ENCODE measurements around the gene KSR1. TPM values are rescaled to one million over a fixed set of nuclear protein-coding genes. Genes with fewer than 3 reads are reported as not detected.

KSR1 gene
- total RNA-seq, 2 donors from 2014 or later, result 33.7 to 46.3 TPM

DNA sequence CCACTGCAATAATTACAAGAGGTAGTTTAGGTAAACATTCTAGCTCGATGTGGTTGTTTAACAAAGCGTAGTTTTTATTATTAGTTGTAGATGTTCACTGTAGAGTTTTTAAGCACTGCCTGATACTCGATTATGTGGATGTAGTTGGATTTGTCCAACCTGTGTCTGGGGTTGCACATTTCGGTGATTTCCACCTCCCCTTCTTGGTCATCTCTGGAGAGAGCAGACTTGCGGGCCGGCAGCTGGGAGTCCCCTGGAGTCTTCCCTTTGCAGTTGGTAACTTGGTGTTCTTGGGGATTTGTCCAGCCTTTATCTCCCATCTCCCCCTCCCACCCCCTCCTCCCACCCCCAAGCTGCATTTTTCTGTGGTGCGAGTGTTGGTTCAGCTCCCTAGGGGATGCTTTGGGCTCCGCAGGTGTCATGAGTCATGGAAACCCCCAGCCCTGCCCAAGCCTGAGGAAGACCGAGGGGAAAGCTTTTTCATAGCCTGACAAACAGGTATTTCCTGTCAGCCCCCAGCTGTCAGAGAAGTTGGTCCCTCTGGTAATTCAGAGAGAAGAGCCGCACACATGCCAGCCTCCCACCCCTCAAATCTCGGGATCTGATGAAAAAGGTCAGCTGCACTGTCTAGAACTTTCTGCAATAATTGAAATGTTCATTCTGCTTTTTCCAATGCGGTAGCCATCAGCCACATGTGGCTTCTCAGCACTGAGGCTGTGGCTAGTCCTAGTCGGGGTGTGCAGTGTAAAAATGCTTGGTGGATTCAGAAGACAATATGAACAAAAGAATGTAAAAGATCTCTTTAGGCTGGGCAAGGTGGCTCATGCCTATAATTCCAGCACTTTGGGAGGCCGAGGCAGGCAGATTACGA, 50.3 kb downstream of the KSR1 start:
- peak; percentile 93 for DNase-seq
- peak overlapping the region; percentile 41 for H3K4me3 ChIP-seq (ENCODE audit: low read length)
- 51 to 63% methylated on average over 7 to 15 of the region's 15 CpGs for WGBS, 2 experiments (ENCODE audit: insufficient coverage in 1 of 2, insufficient read length in 1 of 2)
- Mint-ChIP-seq H3K4me3 (peak overlapping the region; percentile 19), H3K36me3 (ENCODE audit: low read depth) (peaks cover 24% of the 10 kb centered on the region), H3K27ac (peak overlapping the region; percentile 89), H3K9me3 (peaks cover 19% of the 10 kb centered on the region), H3K27me3 (ENCODE audit: insufficient read depth) (no peaks in the 10 kb centered on the region), H3K4me1 (peaks cover 30% of the 10 kb centered on the region)
- peaks cover 11% of the 10 kb centered on the region for H3K4me1 ChIP-seq (ENCODE audit: control insufficient read depth, insufficient read depth, low read length)
- no peaks in the 10 kb centered on the region for H3K27me3 ChIP-seq (ENCODE audit: control insufficient read depth, insufficient read depth, low read length, poor library complexity, severe bottlenecking)
- H3K36me3 ChIP-seq (ENCODE audit: control insufficient read depth, insufficient read depth, low read length), result no peaks in the 10 kb centered on the region
- H3K27ac ChIP-seq (ENCODE audit: low read depth, low read length), result no peak overlapping the region
- peaks cover 12% of the 10 kb centered on the region for H3K9me3 ChIP-seq (ENCODE audit: control insufficient read depth, low read length)
- TF ChIP-seq, protein P1, sequence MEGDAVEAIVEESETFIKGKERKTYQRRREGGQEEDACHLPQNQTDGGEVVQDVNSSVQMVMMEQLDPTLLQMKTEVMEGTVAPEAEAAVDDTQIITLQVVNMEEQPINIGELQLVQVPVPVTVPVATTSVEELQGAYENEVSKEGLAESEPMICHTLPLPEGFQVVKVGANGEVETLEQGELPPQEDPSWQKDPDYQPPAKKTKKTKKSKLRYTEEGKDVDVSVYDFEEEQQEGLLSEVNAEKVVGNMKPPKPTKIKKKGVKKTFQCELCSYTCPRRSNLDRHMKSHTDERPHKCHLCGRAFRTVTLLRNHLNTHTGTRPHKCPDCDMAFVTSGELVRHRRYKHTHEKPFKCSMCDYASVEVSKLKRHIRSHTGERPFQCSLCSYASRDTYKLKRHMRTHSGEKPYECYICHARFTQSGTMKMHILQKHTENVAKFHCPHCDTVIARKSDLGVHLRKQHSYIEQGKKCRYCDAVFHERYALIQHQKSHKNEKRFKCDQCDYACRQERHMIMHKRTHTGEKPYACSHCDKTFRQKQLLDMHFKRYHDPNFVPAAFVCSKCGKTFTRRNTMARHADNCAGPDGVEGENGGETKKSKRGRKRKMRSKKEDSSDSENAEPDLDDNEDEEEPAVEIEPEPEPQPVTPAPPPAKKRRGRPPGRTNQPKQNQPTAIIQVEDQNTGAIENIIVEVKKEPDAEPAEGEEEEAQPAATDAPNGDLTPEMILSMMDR (conservative IDR thresholded peaks at IDR 0.05), result no peak
- H3K9ac ChIP-seq (ENCODE audit: extremely low read depth, low read length, poor library complexity, severe bottlenecking), result no peak overlapping the region

DNA sequence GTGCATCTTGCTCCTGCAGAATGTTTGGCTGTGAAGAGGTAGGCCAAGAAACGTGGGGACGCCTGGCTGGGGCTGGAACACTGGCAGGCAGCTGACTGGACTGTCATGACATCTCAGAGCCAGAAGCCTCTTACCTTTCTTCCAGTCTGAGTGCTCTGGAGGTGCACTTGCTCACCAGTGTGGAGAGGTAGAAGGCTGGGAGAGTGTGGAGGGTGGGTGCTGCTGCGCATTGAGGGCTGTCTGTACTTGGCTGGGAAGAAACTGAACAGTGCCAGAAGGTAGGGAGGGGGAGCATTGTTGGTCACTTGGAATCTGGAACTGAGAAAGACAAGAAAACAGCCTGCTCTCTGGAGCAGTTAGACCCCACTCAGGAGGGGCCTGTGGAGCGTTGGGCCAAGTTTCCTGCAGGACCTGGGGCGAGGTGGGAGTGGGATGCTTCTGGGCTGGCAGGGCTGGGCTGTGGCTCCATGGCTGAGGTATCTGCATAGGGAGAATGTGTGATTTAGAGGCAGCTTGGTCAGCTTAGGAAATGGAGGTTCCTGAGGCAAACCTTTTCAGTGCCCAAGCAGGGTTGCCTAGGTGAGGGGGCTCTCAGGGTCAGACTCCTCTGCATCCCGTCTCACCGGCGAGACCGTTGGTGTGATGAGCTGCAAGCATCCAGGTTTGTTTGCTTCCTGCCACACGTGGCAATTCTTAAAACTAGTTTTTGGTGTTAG, 55.1 kb downstream of the KSR1 start:
- H3K36me3 ChIP-seq (ENCODE audit: control insufficient read depth, insufficient read depth, low read length), result no peaks in the 10 kb centered on the region
- no peaks in the 10 kb centered on the region for H3K36me3 Mint-ChIP-seq (ENCODE audit: low read depth)
- peaks cover 10% of the 10 kb centered on the region for H3K4me1 ChIP-seq (ENCODE audit: control insufficient read depth, insufficient read depth, low read length)
- no peak overlapping the region for H3K4me3 ChIP-seq (ENCODE audit: low read length)
- H3K27me3 ChIP-seq (ENCODE audit: control insufficient read depth, insufficient read depth, low read length, poor library complexity, severe bottlenecking), result no peaks in the 10 kb centered on the region
- no peak for DNase-seq
- 92 to 93% methylated on average over 5 to 10 of the region's 10 CpGs for WGBS, 2 experiments (ENCODE audit: insufficient coverage in 1 of 2, insufficient read length in 1 of 2)
- no peaks in the 10 kb centered on the region for H3K9me3 ChIP-seq (ENCODE audit: control insufficient read depth, low read length)
- H3K4me1 Mint-ChIP-seq, result peaks cover 39% of the 10 kb centered on the region
- TF ChIP-seq, protein P1 (conservative IDR thresholded peaks at IDR 0.05), result no peak
- H3K4me3 Mint-ChIP-seq, result no peak overlapping the region
- H3K27ac ChIP-seq (ENCODE audit: low read depth, low read length), result no peak overlapping the region
- no peak overlapping the region for H3K27ac Mint-ChIP-seq
- H3K27me3 Mint-ChIP-seq (ENCODE audit: insufficient read depth), result no peaks in the 10 kb centered on the region
- no peaks in the 10 kb centered on the region for H3K9me3 Mint-ChIP-seq
- no peak overlapping the region for H3K9ac ChIP-seq (ENCODE audit: extremely low read depth, low read length, poor library complexity, severe bottlenecking)

DNA sequence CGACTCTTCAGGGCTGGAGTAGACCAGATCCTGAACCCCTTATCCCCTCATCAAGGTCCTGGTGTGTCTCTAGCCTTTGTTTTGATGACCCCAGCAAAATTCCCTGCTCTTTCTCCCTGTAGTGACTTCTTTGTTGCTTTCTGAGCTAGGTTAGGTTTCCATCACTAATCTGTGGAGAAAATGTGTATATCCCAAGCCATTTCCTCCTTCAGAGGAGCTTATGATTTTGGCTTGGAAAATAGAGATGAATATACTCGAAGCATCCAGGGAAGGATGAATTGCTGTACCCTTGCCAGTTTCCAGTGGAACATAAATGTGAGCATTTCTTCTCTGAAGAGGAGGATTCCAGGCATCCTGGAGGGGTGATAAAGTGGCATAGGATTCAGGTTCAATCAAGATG, 55.8 kb downstream of the KSR1 start:
- TF ChIP-seq, protein P1 (conservative IDR thresholded peaks at IDR 0.05), result no peak
- Mint-ChIP-seq H3K9me3 (no peaks in the 10 kb centered on the region), H3K4me1 (peaks cover 40% of the 10 kb centered on the region), H3K27ac (no peak overlapping the region), H3K4me3 (no peak overlapping the region), H3K27me3 (ENCODE audit: insufficient read depth) (no peaks in the 10 kb centered on the region), H3K36me3 (ENCODE audit: low read depth) (no peaks in the 10 kb centered on the region)
- Histone ChIP-seq H3K9ac (ENCODE audit: extremely low read depth, low read length, poor library complexity, severe bottlenecking) (no peak overlapping the region), H3K27me3 (ENCODE audit: control insufficient read depth, insufficient read depth, low read length, poor library complexity, severe bottlenecking) (no peaks in the 10 kb centered on the region), H3K36me3 (ENCODE audit: control insufficient read depth, insufficient read depth, low read length) (no peaks in the 10 kb centered on the region), H3K27ac (ENCODE audit: low read depth, low read length) (no peak overlapping the region), H3K9me3 (ENCODE audit: control insufficient read depth, low read length) (no peaks in the 10 kb centered on the region), H3K4me1 (ENCODE audit: control insufficient read depth, insufficient read depth, low read length) (peaks cover 6% of the 10 kb centered on the region), H3K4me3 (ENCODE audit: low read length) (no peak overlapping the region)
- DNase-seq, result no peak
- 100% methylated on average over 1 to 2 of the region's 2 CpGs for WGBS, 2 experiments (ENCODE audit: insufficient coverage in 1 of 2, insufficient read length in 1 of 2)
